ENCODE measurements around the gene LYG2.
"Not testable (repeated sequence)": the region's sequence is repeated elsewhere in the genome, so short reads cannot be mapped to it uniquely, and the experiment has no call there.

LYG2 gene, protein sequence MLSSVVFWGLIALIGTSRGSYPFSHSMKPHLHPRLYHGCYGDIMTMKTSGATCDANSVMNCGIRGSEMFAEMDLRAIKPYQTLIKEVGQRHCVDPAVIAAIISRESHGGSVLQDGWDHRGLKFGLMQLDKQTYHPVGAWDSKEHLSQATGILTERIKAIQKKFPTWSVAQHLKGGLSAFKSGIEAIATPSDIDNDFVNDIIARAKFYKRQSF

DNA sequence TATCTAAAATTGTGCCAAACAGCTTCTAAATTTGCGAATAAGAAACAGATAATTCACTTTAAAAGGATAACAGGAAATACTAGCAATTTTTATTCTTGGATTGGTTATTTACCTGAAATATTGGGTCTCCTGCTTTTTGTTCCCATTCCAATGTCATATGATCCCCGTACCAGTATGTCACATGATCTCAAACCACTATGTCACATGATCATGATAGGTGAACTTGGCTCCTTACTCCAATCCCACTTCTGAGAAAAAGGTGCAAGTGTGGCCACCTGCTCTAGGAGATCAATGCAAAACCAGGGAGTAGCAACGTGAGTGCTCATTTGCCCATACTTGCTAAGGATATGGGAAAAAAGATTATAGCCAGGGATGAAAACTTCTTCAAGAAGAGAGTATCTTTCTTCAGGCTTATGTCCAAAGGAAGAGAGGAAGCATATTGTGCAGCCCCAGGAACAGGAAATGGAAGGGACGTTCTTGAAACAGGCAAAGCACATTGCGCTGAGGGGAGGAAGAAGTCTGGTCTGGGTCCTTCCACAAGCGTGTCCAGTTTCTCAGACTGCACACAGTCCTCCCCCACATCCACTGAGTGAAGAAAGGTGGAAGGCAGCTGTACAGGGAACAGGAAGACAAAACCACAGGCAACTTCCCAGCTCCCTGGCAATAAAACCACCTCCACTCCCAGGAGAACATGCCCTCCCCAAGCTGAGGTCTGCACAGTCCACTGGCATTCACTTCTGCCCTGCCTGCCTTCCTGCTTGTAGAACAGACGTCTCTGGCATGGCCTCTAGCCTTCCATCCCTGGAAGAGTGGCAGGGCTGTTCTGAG is at the start of gene LYG2:
LYG2 (minus strand) TSS at position 176 of the 828 bp plus-strand sequence. CDS start 1,406 bp downstream, outside the sequence.
- no peak for DNase-seq

DNA sequence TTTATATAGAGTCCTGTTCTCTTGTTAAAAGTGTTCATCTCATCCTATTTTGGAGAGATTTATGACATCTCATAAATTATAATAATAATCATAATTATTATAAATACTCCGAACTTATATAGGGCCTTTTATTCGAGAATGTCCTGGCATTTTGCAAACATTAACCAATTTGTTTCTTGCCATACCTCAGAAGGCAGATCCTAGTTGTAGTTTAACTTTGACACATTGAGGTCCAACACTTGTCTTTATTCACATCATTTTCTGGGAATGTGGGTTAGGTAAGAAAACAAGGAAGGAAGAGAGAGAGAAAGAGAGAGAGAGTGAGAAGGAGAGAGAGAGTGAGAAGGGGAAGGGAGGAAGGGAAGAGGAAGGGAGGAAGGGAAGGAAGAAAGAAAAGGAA is 45.6 kb upstream of the LYG2 start, which contains the start of gene LYG1:
LYG1 (minus strand) TSS at position 101 of the 400 bp plus-strand sequence. CDS start 5,527 bp downstream, outside the sequence.
- DNase-seq: not testable (repeated sequence)

DNA sequence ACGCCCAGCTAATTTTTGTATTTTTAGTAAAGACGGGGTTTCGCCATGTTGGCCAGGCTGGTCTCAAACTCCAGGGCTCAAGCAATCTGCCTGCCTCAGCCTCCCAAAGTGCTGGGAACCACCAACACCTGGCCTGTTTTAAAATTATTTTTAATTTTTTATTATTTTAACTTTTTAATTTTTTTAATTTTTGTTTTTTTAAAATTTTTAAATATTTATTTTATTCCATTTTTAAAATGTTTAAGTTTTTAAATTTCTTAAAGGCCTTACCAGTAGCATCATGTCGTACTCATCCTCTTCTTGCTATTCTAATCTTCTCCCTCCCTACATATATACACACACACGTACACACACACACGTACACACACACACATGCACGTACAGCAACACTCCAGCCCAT is 44.1 kb upstream of the LYG2 start:
- no peak for DNase-seq

DNA sequence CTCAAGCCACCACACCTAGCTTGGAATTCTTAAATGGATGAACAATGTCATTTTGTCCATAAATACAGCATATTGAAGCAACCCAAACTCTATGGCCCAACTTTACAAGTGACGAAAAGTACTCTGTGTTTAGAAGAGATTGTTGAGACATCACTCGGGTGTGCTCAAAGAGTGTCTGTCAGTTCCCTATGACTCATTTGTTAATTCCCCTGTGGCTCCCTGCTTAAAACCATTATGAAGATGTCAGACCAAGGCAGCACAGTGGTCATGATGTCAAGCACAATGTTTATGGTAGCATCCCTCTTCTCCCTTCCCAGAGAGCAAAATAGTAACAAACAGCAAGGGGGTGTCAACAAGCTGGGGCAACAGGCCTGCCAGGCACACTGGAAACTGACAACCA is 42.5 kb upstream of the LYG2 start:
- no peak for DNase-seq

DNA sequence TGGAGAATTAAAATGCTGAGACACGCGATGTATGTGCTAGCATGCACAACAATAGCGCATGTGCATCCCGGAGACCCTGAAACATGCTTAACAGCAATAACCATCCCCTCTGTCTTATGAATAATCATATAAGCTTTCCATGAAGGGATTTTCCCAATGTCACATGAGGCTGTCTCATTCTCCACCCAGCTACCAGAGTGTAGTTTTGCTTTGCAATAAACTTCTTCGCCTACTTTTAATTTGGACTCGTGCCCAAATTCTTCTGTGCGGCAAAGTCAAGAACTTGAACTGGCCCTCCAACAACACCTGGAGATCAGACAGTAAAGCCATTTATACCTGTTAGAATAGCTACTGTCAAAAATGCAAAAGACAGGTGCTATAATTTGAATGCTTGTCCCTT is 30.1 kb upstream of the LYG2 start:
- no peak for DNase-seq

DNA sequence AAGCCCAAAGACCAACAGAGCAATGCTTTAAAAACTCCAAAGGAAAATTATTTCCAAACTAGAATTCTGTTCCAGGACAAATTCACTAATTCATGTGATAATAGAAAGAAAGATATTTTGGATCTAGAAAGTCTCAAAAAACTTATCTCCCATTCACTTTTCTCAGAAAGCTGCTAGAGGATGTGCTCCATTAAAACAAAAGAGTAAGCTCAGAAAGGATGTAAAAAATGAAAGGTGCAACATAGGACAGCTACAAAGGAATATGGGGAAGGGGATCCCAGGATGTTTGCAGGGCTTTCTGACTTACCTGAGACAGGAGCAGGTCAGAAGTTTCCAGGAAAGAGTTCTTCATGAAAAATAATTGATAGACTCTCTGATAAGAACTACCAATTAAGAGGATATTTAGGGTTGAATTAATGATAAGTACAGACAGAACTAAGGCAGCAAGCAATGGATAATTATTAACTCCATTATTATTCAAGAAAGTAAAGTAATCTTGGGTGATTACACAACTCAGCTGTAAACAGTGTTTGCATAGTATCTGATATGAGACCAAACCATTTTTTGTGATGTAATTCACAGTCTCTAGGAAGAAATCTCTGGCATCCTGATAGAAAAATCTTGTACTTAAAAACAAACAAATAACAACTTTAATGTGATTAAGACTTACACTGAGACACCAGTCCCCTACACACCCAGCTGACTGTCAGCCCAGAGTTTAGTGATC is 24.7 kb upstream of the LYG2 start:
- no peak for DNase-seq

DNA sequence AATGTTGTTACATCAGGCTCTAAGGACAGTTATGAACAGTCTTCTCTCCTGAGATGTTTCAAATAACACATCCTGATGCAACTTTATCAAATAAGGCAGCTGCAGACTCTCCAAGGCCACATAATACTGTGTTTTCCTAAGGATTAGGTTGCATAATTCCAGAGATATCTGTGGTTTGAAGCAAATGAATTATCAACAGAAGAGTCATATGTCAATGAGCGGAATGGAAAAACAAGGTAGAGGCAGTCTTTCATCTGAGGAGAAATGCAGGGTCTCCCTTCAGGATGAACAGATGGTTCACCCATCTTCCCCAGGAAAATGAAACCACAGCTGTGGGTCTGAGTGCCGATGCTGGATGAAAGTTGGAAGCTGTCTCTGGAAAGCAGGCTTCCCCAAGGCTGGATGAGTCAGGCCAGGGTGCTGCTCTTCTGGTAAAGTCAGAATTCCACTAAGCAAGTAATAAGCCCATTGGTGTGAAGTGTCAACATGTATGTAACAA is 23.4 kb upstream of the LYG2 start:
- DNase-seq: no peak

DNA sequence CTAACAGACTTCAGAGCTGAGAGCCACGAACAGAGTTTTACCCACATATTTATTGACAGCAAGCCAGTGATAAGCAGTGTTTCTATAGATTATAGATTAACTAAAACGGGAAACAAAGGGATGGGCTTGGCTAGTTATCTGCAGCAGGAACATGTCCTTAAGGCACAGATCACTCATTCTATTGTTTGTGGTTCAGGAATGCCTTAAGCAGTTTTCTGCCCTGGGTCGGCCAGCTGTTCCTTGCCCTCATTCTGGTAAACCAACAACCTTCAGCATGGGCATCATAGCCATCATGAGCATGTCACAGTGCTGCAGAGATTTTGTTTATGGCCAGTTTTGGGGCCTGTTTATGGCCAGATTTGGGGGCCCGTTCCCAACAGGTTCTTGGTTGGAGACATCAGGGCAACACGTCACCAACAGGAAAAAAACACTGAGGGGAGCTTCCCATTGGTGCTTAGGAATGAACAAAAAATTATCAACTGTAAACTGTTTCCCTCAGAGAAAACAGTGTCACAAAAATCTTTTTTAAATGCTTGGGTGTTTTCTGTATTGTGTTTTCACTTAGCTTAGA is 22.8 kb upstream of the LYG2 start:
- not testable (repeated sequence) for DNase-seq

DNA sequence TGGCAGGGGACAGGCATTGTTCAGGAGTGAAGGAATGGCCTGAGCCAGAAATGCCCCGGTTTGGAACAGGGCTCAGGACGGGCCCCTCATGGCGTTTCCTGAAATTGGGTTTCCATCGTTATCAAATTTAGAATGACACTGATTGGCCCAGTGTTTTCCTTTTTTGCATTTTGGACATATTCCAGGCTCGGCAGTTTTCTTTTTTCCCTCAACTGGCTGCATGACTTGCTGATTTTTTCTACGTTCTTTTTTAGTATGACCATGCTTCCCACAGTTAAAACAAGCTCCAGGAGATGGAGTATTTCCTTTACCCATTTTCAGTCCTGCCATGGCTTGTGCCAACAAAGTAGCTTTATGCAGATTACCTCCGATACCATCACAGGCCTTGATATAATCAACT is 20.4 kb upstream of the LYG2 start:
- no peak for DNase-seq

DNA sequence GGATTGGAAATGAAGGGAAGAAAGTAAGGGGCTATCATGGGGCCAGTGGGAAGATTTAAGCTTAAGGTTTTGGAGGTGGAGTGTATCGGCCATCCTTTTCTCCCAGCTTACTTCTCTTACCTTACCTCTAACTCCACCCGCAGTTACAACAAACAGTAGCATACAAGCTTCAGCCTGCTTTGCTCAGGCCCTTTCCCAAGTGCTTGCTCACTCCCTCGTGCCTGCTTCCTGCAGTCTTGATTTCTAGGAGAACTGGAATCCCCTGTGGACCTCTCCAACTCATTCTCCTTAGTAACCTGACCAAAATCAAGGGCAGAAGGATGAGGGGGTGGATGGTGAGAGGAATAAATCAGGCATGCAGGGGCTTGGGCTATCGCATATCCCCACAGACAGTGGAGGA is 5.8 kb upstream of the LYG2 start:
- DNase-seq: no peak

DNA sequence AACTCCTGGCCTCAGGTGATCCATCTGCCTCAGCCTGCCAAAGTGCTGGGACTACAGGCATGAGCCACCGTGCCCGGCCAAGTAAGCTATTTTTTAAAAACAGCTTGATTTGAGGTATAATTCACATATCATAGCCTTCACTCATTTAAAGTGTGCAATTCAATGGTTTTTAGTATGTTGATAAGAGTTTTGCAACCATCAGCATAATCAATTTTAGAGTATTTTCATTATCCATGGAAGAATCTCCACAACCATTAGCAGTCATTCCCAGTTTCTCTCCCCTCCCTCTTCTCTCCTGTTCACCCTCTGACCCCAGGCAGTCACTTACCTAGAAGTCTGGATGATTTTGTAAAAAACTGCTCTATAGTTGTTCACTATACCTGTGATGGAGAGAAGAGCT is 4.7 kb upstream of the LYG2 start:
- no peak for DNase-seq

DNA sequence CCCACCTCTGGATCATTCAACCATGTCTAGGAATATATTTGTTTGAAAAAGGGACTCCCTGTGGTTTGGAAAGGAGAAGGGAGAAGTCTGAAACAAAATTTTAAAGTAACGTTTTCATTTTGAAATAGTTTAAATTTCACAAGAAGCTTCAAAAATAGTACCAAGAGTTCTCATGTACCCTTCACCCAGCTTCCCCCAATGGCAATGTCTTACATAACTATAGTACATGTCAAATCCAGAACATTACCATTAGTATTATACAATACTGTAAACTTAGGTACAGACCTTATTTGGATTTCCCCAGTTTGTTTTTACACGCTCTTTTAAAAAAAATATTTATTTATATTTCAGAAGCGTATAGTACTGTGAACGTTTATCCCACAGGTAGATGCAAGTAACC is 4.0 kb upstream of the LYG2 start:
- no peak for DNase-seq

DNA sequence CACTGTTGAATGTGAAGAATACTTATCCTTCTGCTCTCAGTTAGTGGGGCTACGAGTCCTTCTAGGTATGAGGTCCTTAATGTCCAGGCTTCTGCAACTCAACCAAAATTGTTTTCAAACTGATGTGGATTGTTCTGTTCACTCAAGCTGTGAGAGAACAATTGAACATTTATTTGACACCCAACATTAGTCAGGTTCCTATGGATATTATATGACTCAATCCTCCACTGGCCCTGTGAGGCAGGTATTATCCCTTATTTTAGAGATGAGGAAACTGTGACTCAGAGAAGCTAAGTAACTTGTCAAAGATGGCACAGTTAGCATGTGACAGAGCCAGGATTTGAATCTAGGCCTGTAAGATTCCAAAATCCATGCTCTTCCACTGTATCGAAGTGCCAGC is 1.2 kb upstream of the LYG2 start:
- no peak for DNase-seq

DNA sequence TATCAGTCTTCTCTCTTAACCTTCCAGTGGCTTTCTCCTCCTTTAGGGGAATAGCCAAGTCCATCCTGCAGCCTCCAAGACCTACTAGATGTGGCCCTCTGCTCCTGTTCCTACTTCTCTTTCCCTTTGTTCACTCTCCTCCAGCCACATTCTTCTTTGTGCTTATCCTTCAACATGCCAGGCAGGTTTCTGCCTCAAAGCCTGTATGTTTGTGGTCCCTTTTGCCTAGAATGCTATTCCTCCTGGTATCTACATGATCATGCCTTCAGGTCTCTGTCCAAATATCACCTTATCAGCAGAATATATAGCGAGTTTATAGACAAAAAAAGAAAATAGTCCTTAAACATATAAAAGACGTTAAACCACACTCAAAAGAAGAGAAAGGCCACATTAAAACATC is 5.5 kb downstream of the LYG2 start:
- DNase-seq: no peak

DNA sequence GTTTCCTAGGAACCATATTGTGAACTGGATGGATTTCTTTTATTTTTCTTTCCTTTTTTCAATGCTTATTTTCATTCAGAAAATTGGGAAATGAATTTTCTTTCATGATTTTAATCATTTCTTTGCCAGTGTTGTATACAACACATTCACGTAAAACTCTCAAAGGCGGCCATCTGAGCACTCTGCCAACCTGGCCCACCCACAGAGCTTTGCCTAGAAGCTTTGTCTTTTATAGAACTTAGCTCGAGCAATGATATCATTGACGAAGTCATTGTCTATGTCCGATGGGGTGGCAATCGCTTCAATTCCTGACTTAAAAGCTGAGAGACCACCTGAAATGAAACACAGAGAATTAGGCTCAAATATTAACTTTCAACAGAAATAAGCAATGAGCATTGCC is 13.3 kb downstream of the LYG2 start:
- no peak for DNase-seq

DNA sequence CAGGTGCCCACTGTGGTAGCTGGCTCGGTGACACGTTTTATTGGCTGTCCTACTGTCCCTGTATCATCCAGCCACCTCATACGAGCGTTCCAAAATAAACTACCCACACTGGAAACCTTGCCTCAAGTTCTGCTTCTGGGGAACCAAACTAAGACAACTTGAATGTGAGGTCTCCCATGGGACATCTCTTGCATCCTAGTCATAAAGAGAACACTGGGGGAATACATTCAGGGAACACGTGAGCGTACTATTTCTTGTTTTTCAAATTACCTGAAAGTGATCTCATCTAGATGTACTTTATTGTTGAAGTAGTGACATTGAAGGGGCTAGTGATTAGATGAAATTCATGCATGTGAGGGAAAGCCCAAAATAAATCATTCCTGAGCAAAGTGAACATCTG is 15.0 kb downstream of the LYG2 start:
- no peak for DNase-seq

DNA sequence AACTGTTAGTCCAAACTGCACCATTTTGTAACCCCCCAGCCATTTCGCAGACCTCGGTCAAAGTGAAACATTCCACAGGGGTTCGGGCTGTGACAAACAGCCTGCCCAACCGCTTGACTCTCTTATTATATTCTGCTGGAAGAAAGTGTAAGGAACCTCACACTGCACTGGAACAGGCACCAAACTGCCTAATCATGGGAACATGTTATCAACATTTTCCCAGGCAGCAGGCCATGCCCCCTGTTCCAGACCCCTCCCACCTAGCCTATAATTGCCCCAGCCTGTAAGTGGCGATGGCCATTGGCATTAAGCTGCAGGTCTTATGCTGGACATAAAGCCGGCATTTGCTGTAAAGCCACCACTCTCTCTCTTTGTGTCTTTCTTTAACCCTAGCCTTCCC is 16.9 kb downstream of the LYG2 start:
- no peak for DNase-seq

DNA sequence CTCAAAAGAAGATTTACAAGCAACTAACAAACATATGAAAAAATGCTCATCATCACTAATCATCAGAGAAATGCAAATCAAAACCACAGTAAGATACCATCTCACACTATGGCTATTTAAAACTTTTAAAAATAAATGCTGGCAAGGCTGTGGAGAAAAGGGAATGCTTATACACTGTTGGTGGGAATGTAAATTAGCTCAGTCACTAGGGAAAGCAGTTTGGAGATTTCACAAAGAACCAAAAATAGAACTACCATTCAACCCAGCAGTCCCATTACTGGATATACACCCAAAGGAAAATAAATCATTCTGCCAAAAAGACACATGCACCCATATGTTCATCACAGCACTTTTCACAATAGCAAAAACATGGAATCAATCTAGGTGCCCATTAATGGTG is 22.3 kb downstream of the LYG2 start:
- DNase-seq: not testable (repeated sequence)

DNA sequence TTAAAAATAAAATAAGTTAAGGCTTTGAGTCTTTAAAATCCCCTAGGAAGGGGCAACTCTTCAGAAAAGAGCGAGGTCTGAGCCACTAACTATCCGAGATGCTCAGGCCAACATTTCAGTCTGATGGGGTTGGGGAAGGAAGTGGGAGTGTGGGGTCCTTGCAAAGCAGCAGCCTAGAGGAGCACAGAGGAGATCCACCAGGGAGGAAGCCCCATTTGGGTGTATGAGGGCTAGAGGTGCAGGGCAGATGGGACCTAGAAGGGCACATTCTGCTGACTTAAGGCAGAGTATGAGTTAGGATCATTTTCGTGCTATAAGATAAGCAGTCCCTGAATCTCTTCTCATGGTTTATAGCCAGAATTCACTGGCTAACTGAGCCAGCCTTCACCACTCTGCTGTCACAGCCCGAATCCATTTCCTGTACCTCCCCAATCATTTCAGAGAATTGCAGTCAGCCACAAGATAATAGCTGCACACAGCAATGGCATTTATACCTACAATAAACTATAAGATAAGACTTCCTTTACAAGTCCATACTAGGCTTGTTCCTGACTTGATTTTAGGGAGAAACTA is 37.5 kb downstream of the LYG2 start:
- no peak for DNase-seq

DNA sequence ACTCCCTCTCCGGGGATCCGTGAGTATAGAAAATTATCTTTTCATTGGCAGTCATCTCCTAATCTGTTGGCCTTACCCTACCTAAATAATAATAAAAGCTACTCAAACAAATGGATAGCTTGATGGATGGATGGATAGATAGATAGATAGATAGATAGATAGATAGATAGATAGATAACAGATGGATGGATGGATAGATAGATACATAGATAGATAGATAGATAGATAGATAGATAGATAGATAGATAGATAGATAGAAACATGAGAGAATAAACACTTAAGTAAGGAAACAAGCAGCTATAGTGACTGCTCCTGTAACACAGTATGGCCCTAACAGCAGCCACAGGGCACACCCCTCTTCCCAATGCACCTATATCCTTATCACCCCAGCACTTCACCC is 39.4 kb downstream of the LYG2 start:
- DNase-seq: no peak

DNA sequence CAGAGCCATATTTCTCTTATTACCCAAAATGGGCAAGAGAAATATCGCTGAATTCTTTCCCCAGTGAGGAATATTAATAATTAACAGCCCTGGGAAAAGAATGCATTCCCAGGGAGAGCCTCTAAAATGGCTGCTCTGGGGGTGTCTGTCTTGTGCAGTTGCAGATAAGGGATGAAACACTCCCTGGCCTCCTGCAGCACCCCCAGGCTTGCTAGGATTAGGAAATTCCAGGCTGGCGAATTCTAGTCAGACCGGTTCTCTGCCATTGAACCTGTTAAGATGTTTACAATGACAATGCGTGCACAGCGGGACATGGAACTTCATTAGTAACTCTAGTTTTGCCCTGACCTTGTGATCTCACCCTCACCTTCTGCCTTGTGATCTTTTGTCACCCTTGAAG is 50.0 kb downstream of the LYG2 start:
- no peak for DNase-seq

DNA sequence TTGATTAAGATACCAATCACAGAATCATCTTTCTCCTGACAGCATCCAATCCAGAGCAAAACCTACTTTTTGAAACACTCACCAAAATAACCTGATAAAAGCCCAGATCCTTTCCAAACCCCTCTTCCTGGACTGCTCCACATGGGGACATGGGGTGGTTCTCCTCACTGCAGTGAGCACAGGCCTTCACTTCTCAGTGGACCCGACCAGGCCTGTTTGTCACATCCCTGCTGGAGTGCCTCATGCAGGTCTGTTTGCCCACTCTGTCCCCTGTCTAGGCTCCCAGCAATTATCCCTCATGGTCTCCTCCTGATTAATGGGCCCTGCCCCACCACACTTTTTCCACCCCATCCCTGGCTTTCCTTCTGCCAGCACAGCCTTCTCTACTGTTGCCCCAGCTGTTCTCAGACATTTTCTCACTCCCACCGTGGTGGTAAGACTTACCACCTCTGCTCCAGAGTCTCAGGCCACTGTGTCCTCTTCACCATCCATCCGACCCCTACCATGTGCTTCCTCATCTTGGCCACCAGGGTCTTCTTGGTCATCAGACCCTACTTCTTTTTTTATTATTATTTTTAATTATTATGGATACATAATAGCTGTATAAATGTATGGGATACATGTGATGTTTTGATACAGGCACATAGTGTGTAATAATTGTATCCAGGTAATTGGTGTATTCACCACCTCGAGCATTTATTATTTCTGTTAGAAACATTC is 53.3 kb downstream of the LYG2 start:
- DNase-seq: no peak

All from stimulated activated naive CD4-positive, alpha-beta T cell treated with Interleukin-2 at 50 U/mL for 16 hours (primary cell).